Right atrium auricular region (tissue), 2 donors: ENCODE results near the gene DENND6A. TPM values are rescaled to one million over a fixed set of nuclear protein-coding genes. Genes with fewer than 3 reads are reported as not detected.

Experiments
- DNase-seq: peaks from one replicate; pipeline ENCODE4 v3.0.0-alpha.2; 2019; ENCODE audit warnings: low spot score
- H3K27ac ChIP-seq, 2 donors: fragments of 200-600 bp; sonication (generic); 1 replicate in 1 of 2; 2 replicates in 1 of 2; pipeline ENCODE4 v1.5.1; 2016 to 2019
- H3K27me3 ChIP-seq, 2 donors: fragments of 200-600 bp; sonication (generic); one replicate each; pipeline versions ENCODE4 v1.5.1 to v1.6.0; 2017 to 2019
- H3K36me3 ChIP-seq: fragments of 200-600 bp; sonication (generic); one replicate; pipeline ENCODE4 v1.5.1; 2016
- H3K4me1 ChIP-seq, 2 donors: fragments of 200-600 bp; sonication (generic); one replicate each; pipeline versions ENCODE4 v1.5.1 to v1.6.0; 2017 to 2019
- H3K4me3 ChIP-seq, 2 donors: fragments of 200-600 bp; sonication (generic); 1 replicate in 1 of 2; 2 replicates in 1 of 2; pipeline ENCODE4 v1.5.1; 2017 to 2019; ENCODE audit warnings: mild to moderate bottlenecking in 1 of 2, moderate library complexity in 1 of 2
- H3K9me3 ChIP-seq, 2 donors: fragments of 200-600 bp; sonication (generic); one replicate each; pipeline ENCODE4 v1.5.1; 2019
- total RNA-seq, 2 donors: library from RNA; depleted of rRNA; stranded (reverse); fragments of >200 nt; gene quantifications; one replicate each; pipeline ENCODE4 v1.1.0, GENCODE V29; 2016
- TF ChIP-seq, protein P1 (sequence below), 2 donors: fragments of 200-600 bp; sonication (generic); IDR thresholded peaks; one replicate each; pipeline ENCODE4 v1.5.1; 2019; ENCODE audit warnings: antibody characterized with exemption in 2 of 2

DENND6A gene
- total RNA-seq = 10 to 100 TPM; 12.7 to 13.3 TPM

DNA sequence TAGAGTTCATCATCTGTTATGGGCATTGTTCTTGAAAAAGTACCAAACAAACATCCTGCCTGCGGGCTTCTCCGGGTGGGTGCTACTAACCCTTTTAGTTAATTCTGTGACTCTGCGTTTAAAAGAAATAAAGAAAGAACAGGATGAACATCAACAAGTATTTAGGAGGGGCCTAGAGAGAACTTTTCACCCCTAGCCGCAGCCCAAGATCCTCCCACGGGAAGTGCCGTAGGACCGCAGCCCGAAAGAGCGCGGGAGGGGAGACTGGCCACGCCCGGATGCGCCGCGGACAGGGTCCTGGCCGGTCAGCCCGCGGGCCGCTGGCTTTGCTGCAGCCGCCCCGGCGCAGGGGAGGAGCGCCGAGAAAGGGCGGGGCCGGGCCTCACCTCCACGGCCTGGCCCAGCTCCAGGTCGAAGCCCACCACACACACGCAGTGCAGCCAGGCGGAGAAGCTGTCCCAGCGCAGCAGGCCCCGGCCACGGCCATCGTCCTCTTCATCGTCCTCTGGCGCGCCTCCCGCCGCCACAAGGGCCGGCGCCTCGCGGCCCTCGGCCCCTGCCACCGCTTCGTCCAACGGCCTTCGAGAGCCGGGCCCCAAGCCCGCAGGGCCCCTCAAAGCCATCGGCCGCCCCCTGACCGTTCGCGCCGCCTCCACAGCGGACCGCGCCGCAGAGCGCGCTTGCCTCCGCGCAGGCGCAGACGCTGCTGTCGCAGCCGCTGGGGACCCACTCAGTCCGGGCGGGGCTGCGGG is at the start of gene DENND6A:
DENND6A (minus strand) TSS at position 682 of the 752 bp plus-strand sequence; CDS start at position 623, 59 bp downstream.
- no peaks in the 10 kb centered on the region for H3K27me3 ChIP-seq
- TF ChIP-seq, protein P1, sequence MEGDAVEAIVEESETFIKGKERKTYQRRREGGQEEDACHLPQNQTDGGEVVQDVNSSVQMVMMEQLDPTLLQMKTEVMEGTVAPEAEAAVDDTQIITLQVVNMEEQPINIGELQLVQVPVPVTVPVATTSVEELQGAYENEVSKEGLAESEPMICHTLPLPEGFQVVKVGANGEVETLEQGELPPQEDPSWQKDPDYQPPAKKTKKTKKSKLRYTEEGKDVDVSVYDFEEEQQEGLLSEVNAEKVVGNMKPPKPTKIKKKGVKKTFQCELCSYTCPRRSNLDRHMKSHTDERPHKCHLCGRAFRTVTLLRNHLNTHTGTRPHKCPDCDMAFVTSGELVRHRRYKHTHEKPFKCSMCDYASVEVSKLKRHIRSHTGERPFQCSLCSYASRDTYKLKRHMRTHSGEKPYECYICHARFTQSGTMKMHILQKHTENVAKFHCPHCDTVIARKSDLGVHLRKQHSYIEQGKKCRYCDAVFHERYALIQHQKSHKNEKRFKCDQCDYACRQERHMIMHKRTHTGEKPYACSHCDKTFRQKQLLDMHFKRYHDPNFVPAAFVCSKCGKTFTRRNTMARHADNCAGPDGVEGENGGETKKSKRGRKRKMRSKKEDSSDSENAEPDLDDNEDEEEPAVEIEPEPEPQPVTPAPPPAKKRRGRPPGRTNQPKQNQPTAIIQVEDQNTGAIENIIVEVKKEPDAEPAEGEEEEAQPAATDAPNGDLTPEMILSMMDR (IDR thresholded peaks at IDR 0.05) = peak in 1 of 2 donors; percentile 9
- peak within 1 kb of the TSS; percentile 99 for H3K27ac ChIP-seq
- peak within 1 kb of the TSS; percentile 76 to 93 for H3K4me3 ChIP-seq
- H3K36me3 ChIP-seq = no peaks in the 10 kb centered on the region
- peak; percentile 86 for DNase-seq
- peaks cover 0 to 45% of the 10 kb centered on the region in 2 donors for H3K4me1 ChIP-seq
- no peaks in the 10 kb centered on the region for H3K9me3 ChIP-seq

GRCh38 chr3:57740027-57740426 is 47.1 kb upstream of the DENND6A start:
- Histone ChIP-seq H3K27ac (no peak overlapping the region), H3K4me1 (peaks cover 0 to 4% of the 10 kb centered on the region in 2 donors), H3K4me3 (no peak overlapping the region), H3K27me3 (no peaks in the 10 kb centered on the region), H3K9me3 (no peaks in the 10 kb centered on the region), H3K36me3 (no peaks in the 10 kb centered on the region)
- DNase-seq = no peak
- TF ChIP-seq, protein P1 (IDR thresholded peaks at IDR 0.05) = no peak

DNA sequence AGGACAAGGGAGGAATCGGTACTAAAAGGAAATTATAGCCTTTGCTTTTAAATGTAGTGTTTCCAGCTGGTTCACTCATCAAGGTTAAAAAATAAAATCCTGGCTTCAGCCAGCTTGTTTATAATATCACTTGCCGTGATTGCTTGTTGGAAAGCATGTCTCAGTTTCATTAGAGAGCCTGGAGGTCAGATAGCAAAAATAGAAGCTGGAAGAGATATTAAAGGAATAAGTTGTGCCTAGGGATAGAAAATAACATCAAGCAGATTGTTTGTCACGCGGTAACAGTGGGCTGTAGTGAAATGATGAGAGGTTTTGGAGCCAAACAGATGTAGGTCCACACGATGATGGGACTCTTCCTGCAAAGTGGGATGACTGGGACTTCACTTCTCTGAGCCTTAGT is 45.5 kb upstream of the DENND6A start:
- no peak for DNase-seq
- TF ChIP-seq, protein P1 (IDR thresholded peaks at IDR 0.05) = no peak
- Histone ChIP-seq H3K36me3 (no peaks in the 10 kb centered on the region), H3K4me3 (no peak overlapping the region), H3K4me1 (peaks cover 0 to 4% of the 10 kb centered on the region in 2 donors), H3K27me3 (no peaks in the 10 kb centered on the region), H3K27ac (peak overlapping the region in 1 of 2 donors; percentile 20), H3K9me3 (no peaks in the 10 kb centered on the region)

DNA sequence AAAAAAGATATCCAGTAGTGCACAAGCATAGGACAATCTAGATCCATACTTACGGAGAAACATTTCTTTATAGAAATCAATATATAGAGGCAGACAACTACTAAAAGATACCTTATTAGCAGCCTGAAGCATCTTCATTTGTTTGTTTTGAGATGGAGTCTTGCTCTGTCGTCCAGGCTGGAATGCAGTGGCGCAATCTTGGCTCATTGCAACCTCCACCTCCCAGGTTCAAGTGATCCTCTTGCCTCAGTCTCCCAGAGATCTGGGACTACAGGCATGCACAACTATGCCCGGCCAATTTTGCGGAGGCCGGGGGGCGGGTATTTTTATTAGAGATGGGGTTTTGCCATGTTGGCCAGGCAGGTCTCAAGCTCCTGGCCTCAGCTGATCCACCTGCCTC is 45.0 kb upstream of the DENND6A start:
- TF ChIP-seq, protein P1 (IDR thresholded peaks at IDR 0.05) = no peak
- no peak for DNase-seq
- no peaks in the 10 kb centered on the region for H3K36me3 ChIP-seq
- peaks cover 0 to 4% of the 10 kb centered on the region in 2 donors for H3K4me1 ChIP-seq
- no peak overlapping the region for H3K4me3 ChIP-seq
- no peak overlapping the region for H3K27ac ChIP-seq
- no peaks in the 10 kb centered on the region for H3K9me3 ChIP-seq
- no peaks in the 10 kb centered on the region for H3K27me3 ChIP-seq

DNA sequence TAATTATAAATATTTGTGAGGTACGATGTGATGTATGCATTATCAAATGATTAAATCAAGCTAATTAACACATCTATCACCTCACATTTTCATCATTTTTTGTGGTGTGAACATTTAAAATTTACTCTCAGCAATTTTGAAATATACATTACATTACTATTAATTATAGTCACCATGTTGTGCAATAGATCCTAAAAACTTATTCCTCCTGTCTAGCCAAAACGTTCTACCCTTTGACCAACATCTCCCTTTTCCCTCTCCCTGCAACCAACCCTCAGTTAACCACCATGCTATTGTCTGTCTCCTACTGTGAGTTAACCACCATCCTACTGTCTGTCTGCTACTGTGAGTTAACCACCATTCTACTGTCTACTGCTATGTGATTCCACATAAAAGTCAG is 42.5 kb upstream of the DENND6A start:
- H3K27me3 ChIP-seq = no peaks in the 10 kb centered on the region
- H3K9me3 ChIP-seq = no peaks in the 10 kb centered on the region
- H3K4me3 ChIP-seq = no peak overlapping the region
- DNase-seq = no peak
- TF ChIP-seq, protein P1 (IDR thresholded peaks at IDR 0.05) = no peak
- H3K27ac ChIP-seq = no peak overlapping the region
- H3K4me1 ChIP-seq = peaks cover 0 to 4% of the 10 kb centered on the region in 2 donors
- no peaks in the 10 kb centered on the region for H3K36me3 ChIP-seq
